GM21423 (cell line): Measurements from ENCODE around the gene CHTOP.

Experiments used
- ATAC-seq: cut with Tn5 transposase; IDR thresholded peaks from one replicate; pipeline ENCODE4 v1.9.1; 2021; ENCODE audit warnings: mild to moderate bottlenecking, moderate library complexity; ENCODE audit not compliant: unreplicated experiment

CHTOP gene

GRCh38 chr1:153685544-153686340 is 51.9 kb downstream of the CHTOP start:
- ATAC-seq = no peak

GRCh38 chr1:153687346-153688125 is 53.7 kb downstream of the CHTOP start:
- no peak for ATAC-seq

- ATAC-seq = no peak
Observed at GRCh38 chr1:153688276-153688675, 54.4 kb downstream of the CHTOP start.

GRCh38 chr1:153688736-153689328 is 55.0 kb downstream of the CHTOP start:
- no peak for ATAC-seq

- no peak for ATAC-seq
Observed at GRCh38 chr1:153693466-153693865, 59.6 kb downstream of the CHTOP start.
